GM12878 (cell line): ENCODE measurements around the gene ENTREP3. TPM values are rescaled to one million over a fixed set of nuclear protein-coding genes. Genes with fewer than 3 reads are reported as not detected.

Experiments used
- ATF3 ChIP-seq: IDR thresholded peaks from 2 replicates; pipeline ENCODE4 v1.6.1; 2011; ENCODE audit warnings: low read depth, mild to moderate bottlenecking, low read length, moderate library complexity, borderline replicate concordance; ENCODE audit errors: extremely low read depth
- BACH1 ChIP-seq: fragments of 450-650 bp; IDR thresholded peaks from 2 replicates; pipeline ENCODE4 v1.6.1; 2017; ENCODE audit warnings: mild to moderate bottlenecking, borderline replicate concordance
- BMI1 ChIP-seq: fragments of 450-650 bp; IDR thresholded peaks from 2 replicates; pipeline ENCODE4 v1.6.1; 2016; ENCODE audit warnings: mild to moderate bottlenecking, moderate library complexity, borderline replicate concordance
- CBX3 ChIP-seq: fragments of 200-600 bp; sonication (generic); IDR thresholded peaks from 2 replicates; pipeline ENCODE4 v1.6.1; 2016; ENCODE audit warnings: low read depth, borderline replicate concordance
- CHD1 ChIP-seq: IDR thresholded peaks from 2 replicates; pipeline ENCODE4 v1.6.1; 2012; ENCODE audit warnings: low read depth, low read length, improper control_type of control experiment
- DPF2 ChIP-seq: fragments of 450-650 bp; IDR thresholded peaks from 2 replicates; pipeline ENCODE4 v1.6.1; 2017; ENCODE audit warnings: mild to moderate bottlenecking
- EED ChIP-seq: sonication (generic); IDR thresholded peaks from 2 replicates; pipeline ENCODE4 v1.6.1; 2016; ENCODE audit warnings: antibody characterized with exemption, low read depth
- EGR1 ChIP-seq, 2 experiments: IDR thresholded peaks; 1 replicate in 1 of 2; 2 replicates in 1 of 2; pipeline ENCODE4 v1.6.1; 2011 to 2012; ENCODE audit warnings: low read depth in 2 of 2, low read length in 2 of 2, borderline replicate concordance in 1 of 2, mild to moderate bottlenecking in 1 of 2, moderate library complexity in 1 of 2
- EZH2 ChIP-seq: IDR thresholded peaks from 2 replicates; pipeline ENCODE4 v1.6.1; 2012; ENCODE audit warnings: low read depth, mild to moderate bottlenecking, control low read depth, inconsistent platforms, low read length, borderline replicate concordance; ENCODE audit not compliant: control insufficient read depth
- GABPA ChIP-seq: IDR thresholded peaks from 2 replicates; pipeline ENCODE4 v1.6.1; 2014; ENCODE audit warnings: antibody characterized with exemption, low read depth, mild to moderate bottlenecking, inconsistent platforms
- GATAD2B ChIP-seq: fragments of 450-650 bp; conservative IDR thresholded peaks from 2 replicates; pipeline ENCODE4 v1.6.1; 2017; ENCODE audit warnings: low read depth, mild to moderate bottlenecking, moderate library complexity
- HCFC1 ChIP-seq: fragments of 150-350 bp; IDR thresholded peaks from 2 replicates; pipeline ENCODE4 v1.6.1; 2014; ENCODE audit warnings: low read length
- HDAC2 ChIP-seq: fragments of 200-600 bp; sonication (generic); IDR thresholded peaks from 2 replicates; pipeline ENCODE4 v1.6.1; 2017
- HDGF ChIP-seq: fragments of 450-650 bp; IDR thresholded peaks from 2 replicates; pipeline ENCODE4 v1.6.1; 2016; ENCODE audit warnings: antibody characterized with exemption
- LARP7 ChIP-seq: fragments of 450-650 bp; IDR thresholded peaks from 2 replicates; pipeline ENCODE4 v1.6.1; 2017; ENCODE audit warnings: mild to moderate bottlenecking
- MAX ChIP-seq: IDR thresholded peaks from 2 replicates; pipeline ENCODE4 v1.6.1; 2012; ENCODE audit warnings: low read depth, low read length, improper control_type of control experiment
- MEF2B ChIP-seq: fragments of 450-650 bp; IDR thresholded peaks from 2 replicates; pipeline ENCODE4 v1.6.1; 2018; ENCODE audit warnings: mild to moderate bottlenecking, moderate library complexity; ENCODE audit not compliant: partially characterized antibody, poor library complexity, severe bottlenecking
- PKNOX1 ChIP-seq: fragments of 450-650 bp; IDR thresholded peaks from 2 replicates; pipeline ENCODE4 v1.6.1; 2016; ENCODE audit warnings: mild to moderate bottlenecking
- RB1 ChIP-seq: fragments of 450-650 bp; formaldehyde crosslinking; IDR thresholded peaks from 2 replicates; pipeline ENCODE4 v1.6.1; 2017; ENCODE audit warnings: mild to moderate bottlenecking, borderline replicate concordance
- RBBP5 ChIP-seq: fragments of 200-600 bp; sonication (generic); conservative IDR thresholded peaks from 2 replicates; pipeline ENCODE4 v1.6.1; 2016
- RUNX3 ChIP-seq: IDR thresholded peaks from 2 replicates; pipeline ENCODE4 v1.6.1; 2012; ENCODE audit warnings: low read length, inconsistent platforms
- SPI1 ChIP-seq: IDR thresholded peaks from 2 replicates; pipeline ENCODE4 v1.6.1; 2011; ENCODE audit warnings: low read depth, mild to moderate bottlenecking, low read length, moderate library complexity, borderline replicate concordance; ENCODE audit not compliant: insufficient read depth
- SREBF1 ChIP-seq: IDR thresholded peaks from 2 replicates; pipeline ENCODE4 v1.6.1; 2012; ENCODE audit warnings: mild to moderate bottlenecking, low read length
- STAT1 ChIP-seq: fragments of 450-650 bp; conservative IDR thresholded peaks from 2 replicates; pipeline ENCODE4 v1.6.1; 2014; ENCODE audit warnings: antibody characterized with exemption, mild to moderate bottlenecking
- SUZ12 ChIP-seq: fragments of 200-600 bp; sonication (generic); IDR thresholded peaks from one replicate; pipeline ENCODE4 v1.6.1; 2018; ENCODE audit warnings: antibody characterized with exemption, mild to moderate bottlenecking; ENCODE audit not compliant: unreplicated experiment
- TARDBP ChIP-seq: IDR thresholded peaks from 2 replicates; pipeline ENCODE4 v1.6.1; 2016; ENCODE audit warnings: borderline replicate concordance
- TCF12 ChIP-seq: IDR thresholded peaks from 2 replicates; pipeline ENCODE4 v1.6.1; 2011; ENCODE audit warnings: low read depth, mild to moderate bottlenecking, low read length
- TCF3 ChIP-seq: IDR thresholded peaks from 2 replicates; pipeline ENCODE4 v1.6.1; 2012; ENCODE audit warnings: low read depth, mild to moderate bottlenecking, low read length, borderline replicate concordance; ENCODE audit not compliant: insufficient read depth
- ZBTB33 ChIP-seq: fragments of 450-650 bp; IDR thresholded peaks from 2 replicates; pipeline ENCODE4 v1.6.1; 2017; ENCODE audit warnings: mild to moderate bottlenecking
- ZNF384 ChIP-seq: IDR thresholded peaks from 2 replicates; pipeline ENCODE4 v1.6.1; 2012; ENCODE audit warnings: low read depth, mild to moderate bottlenecking, low read length, improper control_type of control experiment, borderline replicate concordance
- polyA plus RNA-seq, 11 experiments: library from polyadenylated mRNA; depleted of rRNA in 4 of 11; unstranded in 6 of 11; stranded (reverse) in 5 of 11; fragments of >200 nt; fragmentation: Nextera tagmentation in 4 of 11; fragmentation: Illumina TruSeq in 1 of 11; extraction: Ambion mirVana in 4 of 11; extraction: Trizol in 1 of 11; gene quantifications; 1 replicate in 1 of 11; 2 replicates in 10 of 11; pipeline versions ENCODE4 v1.2.1 to v1.2.3, GENCODE V29; 2011 to 2016; ENCODE audit warnings: inconsistent platforms in 2 of 11, missing spikeins in 2 of 11, low read depth in 1 of 11
- total RNA-seq, 4 experiments: library from RNA; depleted of rRNA in 3 of 4; stranded (reverse); fragments of >200 nt in 3 of 4; fragmentation: Illumina TruSeq in 1 of 4; extraction: Trizol in 1 of 4; gene quantifications; 2 replicates each; pipeline versions ENCODE4 v1.2.1 to v1.2.3, GENCODE V29; 2013 to 2021

The ENTREP3 gene
- total and polyA plus RNA-seq, 10 of the 15 experiments (the other 5 are each of a cell fraction or from before 2014, with no cell fraction given), result 1.7 to 31.8 (median 3.9) TPM

GRCh38 chr1:155255243-155256007 is at the start of gene ENTREP3 (continued):
- TF ChIP-seq MEF2B (no peak), RB1 (0 out of 2 replicates have a peak, but pooled peaks have one; percentile 15), RBBP5 (no peak), HDAC2 (no peak), EZH2 (no peak), CHD1 (no peak), CBX3 (no peak), TCF3 (no peak), HDGF (peak; percentile 90), LARP7 (0 out of 2 replicates have a peak, but pooled peaks have one; percentile 31), EGR1 (IDR thresholded peaks at IDR 0.05; ENCODE audit: borderline replicate concordance in 1 of 2, low read depth in 2 of 2, low read length in 2 of 2) (no peak), RUNX3 (peak; percentile 31; the same call in 1 of the 2 replicates), SPI1 (no peak), TARDBP (no peak), PKNOX1 (no peak), SREBF1 (peak; percentile 43; the same call in 1 of the 2 replicates), ATF3 (no peak), MAX (peak; percentile 59), BACH1 (no peak), HCFC1 (peak; percentile 93), DPF2 (no peak), BMI1 (no peak), GATAD2B (peak; percentile 6; the same call in 1 of the 2 replicates), STAT1 (0 out of 2 replicates have a peak, but pooled peaks have one; percentile 54), SUZ12 (no peak), ZNF384 (no peak), GABPA (no peak), TCF12 (peak; percentile 56; the same call in 1 of the 2 replicates), ZBTB33 (no peak), EED (0 out of 2 replicates have a peak, but pooled peaks have one; percentile 13)
